Mesothelial cell of epicardium (in vitro differentiated cells): ENCODE measurements around the gene CDKAL1. TPM values are rescaled to one million over a fixed set of nuclear protein-coding genes. Genes with fewer than 3 reads are reported as not detected.
A peak's percentile ranks its signal among the peaks of the same experiment; 100 is the strongest.

Source experiments
- DNase-seq, 2 experiments: peaks; one replicate each; pipeline ENCODE4 v3.0.0; 2021; ENCODE audit warnings: low spot score in 2 of 2; ENCODE audit not compliant: unreplicated experiment in 2 of 2
- H3K27ac Mint-ChIP-seq: 2 replicates; pipeline ENCODE4 v1.8.0; 2021; ENCODE audit warnings: mixed read lengths
- H3K27me3 Mint-ChIP-seq: 2 replicates; pipeline ENCODE4 v1.8.0; 2021; ENCODE audit warnings: low read depth, mixed read lengths
- H3K36me3 Mint-ChIP-seq: 2 replicates; pipeline ENCODE4 v1.8.0; 2021; ENCODE audit warnings: mixed read lengths
- H3K4me1 Mint-ChIP-seq: 2 replicates; pipeline ENCODE4 v1.8.0; 2021; ENCODE audit warnings: mixed read lengths
- H3K4me3 Mint-ChIP-seq: 2 replicates; pipeline ENCODE4 v1.8.0; 2021; ENCODE audit warnings: mild to moderate bottlenecking, moderate library complexity, mixed read lengths
- H3K9me3 Mint-ChIP-seq: 2 replicates; pipeline ENCODE4 v1.8.0; 2021; ENCODE audit warnings: mixed read lengths
- total RNA-seq: library from RNA; stranded (reverse); gene quantifications from 3 replicates; pipeline ENCODE4 v1.2.1, GENCODE V29; 2021
- TF ChIP-seq, protein P1 (sequence below): fragments of 200-600 bp; sonication (generic); IDR thresholded peaks from one replicate; pipeline ENCODE4 v1.5.0; 2021; ENCODE audit warnings: antibody characterized with exemption; ENCODE audit not compliant: unreplicated experiment

Gene CDKAL1
- total RNA-seq, 1 donor from 2014 or later, result 22.6 TPM

DNA sequence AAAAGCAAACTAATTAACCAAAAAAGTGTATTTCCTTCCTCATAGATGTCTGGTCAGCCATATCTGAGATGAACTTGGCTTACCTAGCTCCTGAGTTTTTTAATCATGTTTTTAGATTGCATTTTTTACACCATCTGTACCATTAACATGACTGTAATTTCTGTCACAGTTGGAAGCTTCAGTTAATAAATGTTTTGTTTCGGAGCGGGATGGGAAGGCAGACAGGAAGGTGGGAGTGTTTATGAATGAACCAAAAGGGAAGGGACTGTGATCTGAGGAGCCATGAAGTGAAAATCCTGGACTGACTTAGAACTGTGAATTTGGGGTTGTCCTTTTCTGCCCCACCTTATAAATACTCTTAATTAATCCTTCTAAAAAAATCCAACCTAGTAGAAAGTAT, 613.7 kb downstream of the CDKAL1 start:
- no peak overlapping the region for H3K27ac Mint-ChIP-seq
- TF ChIP-seq, protein P1, sequence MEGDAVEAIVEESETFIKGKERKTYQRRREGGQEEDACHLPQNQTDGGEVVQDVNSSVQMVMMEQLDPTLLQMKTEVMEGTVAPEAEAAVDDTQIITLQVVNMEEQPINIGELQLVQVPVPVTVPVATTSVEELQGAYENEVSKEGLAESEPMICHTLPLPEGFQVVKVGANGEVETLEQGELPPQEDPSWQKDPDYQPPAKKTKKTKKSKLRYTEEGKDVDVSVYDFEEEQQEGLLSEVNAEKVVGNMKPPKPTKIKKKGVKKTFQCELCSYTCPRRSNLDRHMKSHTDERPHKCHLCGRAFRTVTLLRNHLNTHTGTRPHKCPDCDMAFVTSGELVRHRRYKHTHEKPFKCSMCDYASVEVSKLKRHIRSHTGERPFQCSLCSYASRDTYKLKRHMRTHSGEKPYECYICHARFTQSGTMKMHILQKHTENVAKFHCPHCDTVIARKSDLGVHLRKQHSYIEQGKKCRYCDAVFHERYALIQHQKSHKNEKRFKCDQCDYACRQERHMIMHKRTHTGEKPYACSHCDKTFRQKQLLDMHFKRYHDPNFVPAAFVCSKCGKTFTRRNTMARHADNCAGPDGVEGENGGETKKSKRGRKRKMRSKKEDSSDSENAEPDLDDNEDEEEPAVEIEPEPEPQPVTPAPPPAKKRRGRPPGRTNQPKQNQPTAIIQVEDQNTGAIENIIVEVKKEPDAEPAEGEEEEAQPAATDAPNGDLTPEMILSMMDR, result no peak
- no peaks in the 10 kb centered on the region for H3K27me3 Mint-ChIP-seq
- no peaks in the 10 kb centered on the region for H3K36me3 Mint-ChIP-seq
- no peak for DNase-seq
- H3K4me1 Mint-ChIP-seq, result peaks cover 53% of the 10 kb centered on the region
- no peaks in the 10 kb centered on the region for H3K9me3 Mint-ChIP-seq
- no peak overlapping the region for H3K4me3 Mint-ChIP-seq

DNA sequence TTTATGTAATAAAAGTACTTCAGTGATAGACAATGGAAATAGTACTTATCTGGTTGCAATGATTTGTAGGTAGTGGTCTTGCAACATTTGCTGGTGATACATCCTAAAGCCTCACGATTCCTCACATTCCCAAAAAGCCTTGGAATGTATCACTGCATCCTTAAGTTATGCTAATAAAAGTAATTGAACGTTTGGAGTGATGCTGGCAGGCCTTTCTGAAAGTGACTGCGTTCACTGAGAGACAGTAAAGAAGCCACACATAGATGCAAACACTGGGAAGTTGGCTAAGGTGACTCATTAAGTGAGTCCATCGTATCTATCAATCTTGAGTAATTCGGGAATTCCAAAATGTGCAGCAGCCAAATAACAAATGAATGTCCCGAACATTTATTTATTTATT, 615.2 kb downstream of the CDKAL1 start:
- Mint-ChIP-seq H3K27ac (no peak overlapping the region), H3K4me3 (no peak overlapping the region), H3K36me3 (no peaks in the 10 kb centered on the region), H3K27me3 (no peaks in the 10 kb centered on the region), H3K9me3 (no peaks in the 10 kb centered on the region), H3K4me1 (peaks cover 42% of the 10 kb centered on the region)
- TF ChIP-seq, protein P1, result no peak
- no peak for DNase-seq

DNA sequence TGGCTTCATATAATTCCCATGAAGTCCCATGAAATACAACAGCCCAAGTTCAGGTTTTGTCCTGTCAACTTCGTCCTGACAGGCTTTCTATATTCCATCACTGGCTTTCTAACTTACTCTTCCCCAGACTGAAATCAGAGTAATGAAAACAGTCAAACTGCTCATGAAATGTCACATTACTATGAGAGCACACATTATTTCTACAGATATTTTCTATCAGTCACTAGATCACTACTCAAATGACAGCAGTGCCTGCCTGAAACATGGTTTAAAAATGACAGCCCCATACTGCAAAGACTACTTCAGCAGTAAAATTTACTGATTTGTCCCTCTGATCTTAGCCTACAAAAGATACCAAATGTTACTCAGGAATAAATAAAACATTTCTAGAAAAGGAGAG, 616.4 kb downstream of the CDKAL1 start:
- Mint-ChIP-seq H3K4me3 (no peak overlapping the region), H3K9me3 (peaks cover 2% of the 10 kb centered on the region), H3K27ac (peak overlapping the region; percentile 58), H3K4me1 (peaks cover 32% of the 10 kb centered on the region), H3K36me3 (no peaks in the 10 kb centered on the region), H3K27me3 (no peaks in the 10 kb centered on the region)
- DNase-seq, result no peak
- TF ChIP-seq, protein P1, result no peak

DNA sequence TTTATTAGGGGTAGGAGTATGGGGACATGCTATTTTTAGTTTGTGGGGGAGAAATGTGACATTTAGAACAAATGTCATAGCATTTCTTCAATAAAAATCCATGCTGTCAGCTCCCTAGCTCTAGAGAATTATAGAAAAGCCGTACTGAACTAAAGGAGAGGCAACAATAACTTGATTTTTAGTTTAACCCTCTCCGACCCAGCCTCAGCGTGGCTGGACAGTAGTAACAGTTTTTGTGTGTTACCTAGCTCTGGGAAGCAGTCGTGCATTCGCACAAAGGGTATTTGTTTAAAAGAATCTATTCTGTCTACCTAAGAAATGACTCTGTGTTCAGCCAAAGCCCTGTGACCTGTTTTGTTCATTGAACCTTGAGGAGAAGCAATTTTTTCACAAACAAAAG, 616.9 kb downstream of the CDKAL1 start:
- no peak overlapping the region for H3K4me3 Mint-ChIP-seq
- no peaks in the 10 kb centered on the region for H3K27me3 Mint-ChIP-seq
- H3K36me3 Mint-ChIP-seq, result no peaks in the 10 kb centered on the region
- peak overlapping the region; percentile 58 for H3K27ac Mint-ChIP-seq
- peaks cover 3% of the 10 kb centered on the region for H3K9me3 Mint-ChIP-seq
- TF ChIP-seq, protein P1, result no peak
- no peak for DNase-seq
- H3K4me1 Mint-ChIP-seq, result peaks cover 32% of the 10 kb centered on the region

DNA sequence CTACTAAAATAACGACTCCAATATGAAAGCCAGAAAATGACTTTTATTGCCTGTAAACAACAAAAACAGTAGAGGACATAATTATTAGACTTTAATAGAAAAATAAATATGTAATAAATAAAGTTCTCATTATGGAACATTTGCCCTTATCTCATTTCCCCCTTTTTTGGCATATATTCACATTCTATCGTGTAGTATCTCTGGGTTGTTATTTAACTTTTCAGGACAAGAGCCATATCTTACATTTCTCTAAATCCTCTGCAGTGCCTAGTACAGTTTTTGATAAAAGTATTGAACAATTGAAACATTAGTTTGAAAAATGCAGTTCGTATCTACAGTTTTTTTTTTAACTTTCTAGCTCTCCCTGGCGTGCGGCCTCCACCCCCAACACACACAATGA, 617.3 kb downstream of the CDKAL1 start:
- Mint-ChIP-seq H3K4me1 (peaks cover 34% of the 10 kb centered on the region), H3K27ac (peak overlapping the region; percentile 58), H3K36me3 (no peaks in the 10 kb centered on the region), H3K27me3 (no peaks in the 10 kb centered on the region), H3K9me3 (peaks cover 3% of the 10 kb centered on the region), H3K4me3 (no peak overlapping the region)
- TF ChIP-seq, protein P1, result no peak
- DNase-seq, result no peak

DNA sequence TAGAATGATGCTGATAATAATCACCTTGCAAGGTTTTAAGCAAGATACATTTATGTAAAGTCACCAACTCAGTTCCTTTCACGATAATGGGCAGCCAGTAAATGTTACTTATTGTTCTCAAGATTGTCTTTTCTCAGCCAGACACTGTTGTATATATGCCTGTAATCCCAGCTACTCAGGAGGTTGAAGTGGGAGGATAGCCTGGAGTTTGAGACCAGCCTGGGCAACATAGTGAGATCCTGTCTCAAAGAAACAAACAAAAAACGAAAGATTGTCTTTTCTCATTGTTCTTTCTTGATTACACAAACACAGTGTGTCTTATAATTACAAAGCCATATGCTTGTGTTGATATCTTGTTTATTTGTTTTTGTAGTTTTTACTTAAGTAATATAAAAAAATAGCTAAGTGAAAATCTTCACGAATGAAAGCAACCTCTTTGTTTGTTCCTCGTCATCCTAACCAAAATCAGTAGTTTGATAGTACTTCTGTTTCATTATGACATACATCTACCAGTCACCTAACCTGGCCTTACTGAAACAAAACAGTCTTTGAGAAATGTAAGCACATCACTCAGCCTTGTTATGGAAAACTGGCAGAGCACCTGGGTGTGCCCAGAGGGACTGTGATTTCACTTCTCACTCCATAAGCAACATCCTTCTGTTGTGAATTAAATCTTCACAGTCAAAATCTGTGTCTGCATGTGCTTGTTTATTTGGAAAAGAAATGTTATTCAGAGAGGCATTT, 623.1 kb downstream of the CDKAL1 start:
- H3K27ac Mint-ChIP-seq, result peak overlapping the region; percentile 30
- no peaks in the 10 kb centered on the region for H3K27me3 Mint-ChIP-seq
- peaks cover 25% of the 10 kb centered on the region for H3K4me1 Mint-ChIP-seq
- DNase-seq, result no peak
- no peaks in the 10 kb centered on the region for H3K36me3 Mint-ChIP-seq
- H3K4me3 Mint-ChIP-seq, result no peak overlapping the region
- peaks cover 3% of the 10 kb centered on the region for H3K9me3 Mint-ChIP-seq
- TF ChIP-seq, protein P1, result no peak
